NK-92 treated with Interleukin-12 subunit alpha and Interleukin-12 subunit beta, amount 100 ng/mL, for 24 hours (cell line): ENCODE results near the gene SPECC1L.

Source experiments
- DNase-seq: peaks from one replicate; lab custom pipeline; 2025; lab: John Stamatoyannopoulos, UW

Gene SPECC1L

DNA sequence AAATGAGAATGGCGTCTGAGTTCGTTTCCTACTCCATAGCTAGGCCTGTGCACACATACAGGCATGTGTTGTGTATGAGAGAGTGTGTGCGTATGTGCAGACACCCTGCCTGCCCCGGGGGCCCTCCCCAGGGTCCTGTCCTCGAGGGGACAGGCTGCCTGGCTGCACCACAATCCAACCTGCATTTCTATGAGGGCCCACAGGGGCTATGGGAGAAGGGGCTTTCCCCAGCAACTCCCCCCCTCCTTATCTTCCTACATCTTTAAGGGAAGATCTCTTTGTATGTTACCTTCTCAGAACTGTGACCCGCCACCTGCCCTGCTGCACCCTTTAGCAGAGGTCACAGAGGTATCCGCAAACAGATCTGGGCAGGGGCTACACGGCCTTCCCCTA lies 171.7 kb downstream of the SPECC1L start:
- DNase-seq, result no peak

GRCh38 chr22:24443668-24444067 lies 173.0 kb downstream of the SPECC1L start:
- DNase-seq, result no peak

DNA sequence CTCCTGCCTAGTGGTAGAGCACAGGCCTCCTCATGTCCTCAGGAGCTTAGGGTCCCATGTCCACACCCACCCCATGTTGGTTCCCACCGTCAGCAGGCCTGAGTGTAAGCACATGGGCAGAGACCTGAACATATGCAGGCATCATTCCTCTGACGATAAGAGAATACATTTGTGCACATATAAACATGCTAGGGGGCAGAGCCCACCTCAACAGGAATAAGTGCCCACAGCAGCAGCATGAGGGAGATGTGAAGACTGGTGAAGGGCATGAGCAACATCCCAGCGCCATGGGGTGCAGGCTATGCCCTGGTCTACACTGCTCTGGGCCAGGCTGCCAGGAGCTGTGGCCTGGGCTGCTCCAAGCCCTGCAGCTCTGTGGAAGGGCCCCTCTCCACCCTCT lies 173.6 kb downstream of the SPECC1L start:
- no peak for DNase-seq

DNA sequence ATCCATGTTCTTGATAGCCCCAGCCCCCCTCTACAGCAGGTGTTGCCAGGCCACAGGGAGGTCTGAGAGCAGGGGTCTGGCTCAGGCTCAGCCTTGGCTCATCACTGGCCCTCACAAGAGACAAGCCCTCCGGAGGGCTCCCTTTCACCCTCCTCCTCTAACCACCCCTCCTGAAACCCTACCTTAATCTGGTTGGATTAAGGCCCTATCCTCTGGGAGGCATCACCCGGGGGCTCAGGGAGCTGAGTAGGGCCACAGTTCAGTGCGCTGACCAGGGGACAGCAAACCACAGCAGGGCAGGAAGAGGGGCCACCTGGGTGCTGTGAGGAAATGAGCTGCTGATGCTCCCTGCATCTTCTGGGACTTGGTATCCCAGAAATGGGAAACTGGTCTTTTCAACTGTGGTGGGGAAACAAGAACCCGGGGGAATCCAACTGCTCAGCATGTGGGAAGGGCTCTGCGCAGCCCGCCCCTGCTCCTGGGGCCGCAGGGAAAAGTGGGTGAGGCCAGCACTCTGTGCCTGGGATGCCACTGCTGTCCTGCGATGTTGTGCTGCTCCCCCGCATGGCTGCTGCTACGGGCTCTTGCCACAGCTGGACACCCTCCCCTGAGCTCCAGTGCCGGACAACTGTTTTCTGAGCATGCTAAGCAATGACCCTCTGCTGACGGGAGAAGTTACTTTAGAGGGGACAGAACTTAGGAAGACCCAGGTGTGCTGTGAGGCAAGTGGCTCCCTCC lies 174.3 kb downstream of the SPECC1L start:
- DNase-seq, result no peak

DNA sequence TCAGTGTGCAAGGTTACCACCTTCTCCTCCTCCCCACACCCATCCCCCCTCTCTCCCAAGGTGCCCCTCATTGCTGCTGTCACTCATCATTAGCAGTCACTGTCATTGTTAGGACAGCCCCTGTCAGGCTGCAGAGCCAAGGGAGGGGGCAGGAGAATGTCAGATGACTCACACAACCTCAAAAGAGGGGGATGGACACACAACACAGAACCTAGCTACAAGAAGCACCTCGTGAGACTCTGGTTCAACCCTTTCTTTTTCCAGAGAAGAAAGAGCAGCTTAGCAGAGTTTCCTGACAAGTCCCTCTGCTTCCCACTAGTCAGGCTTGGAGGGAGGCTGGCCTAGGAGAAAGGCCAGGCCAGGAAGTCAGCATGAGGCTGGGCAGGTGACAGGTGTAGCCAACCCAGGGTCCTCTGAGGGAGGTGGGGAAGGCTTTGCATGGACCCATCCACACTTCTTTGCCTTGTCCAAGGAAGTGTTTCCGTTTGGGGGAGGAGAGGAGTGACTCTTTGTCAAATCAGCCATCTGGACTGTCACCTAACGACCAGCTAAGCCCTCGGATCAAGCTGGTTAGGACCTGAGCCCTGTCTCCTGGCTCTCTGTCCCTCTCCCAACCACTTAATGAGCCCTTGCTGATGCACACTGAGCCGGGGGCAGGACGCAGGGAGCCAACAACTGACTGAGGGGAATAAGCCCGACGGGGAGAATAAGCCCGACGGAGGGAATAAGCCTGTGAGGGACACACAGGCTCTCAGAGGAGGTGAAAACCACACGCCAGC lies 175.0 kb downstream of the SPECC1L start:
- DNase-seq, result peak; percentile 41

DNA sequence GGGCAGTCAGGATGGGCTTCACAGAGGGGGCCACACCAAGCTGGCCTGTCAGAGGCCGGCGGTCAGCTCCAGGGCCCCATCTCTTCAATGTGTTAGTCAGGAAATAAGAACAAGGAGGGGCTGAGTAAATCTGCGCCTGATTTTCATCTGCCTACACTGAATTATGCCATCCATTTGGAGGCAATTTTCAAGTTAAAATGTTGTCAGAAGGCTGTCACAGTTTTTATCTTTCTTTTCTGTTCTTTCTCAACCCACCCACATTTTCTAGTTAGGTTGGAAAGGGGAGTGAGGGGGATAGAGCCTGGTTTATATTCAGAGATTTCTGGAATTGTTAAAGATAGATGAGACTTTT lies 175.6 kb downstream of the SPECC1L start:
- no peak for DNase-seq

DNA sequence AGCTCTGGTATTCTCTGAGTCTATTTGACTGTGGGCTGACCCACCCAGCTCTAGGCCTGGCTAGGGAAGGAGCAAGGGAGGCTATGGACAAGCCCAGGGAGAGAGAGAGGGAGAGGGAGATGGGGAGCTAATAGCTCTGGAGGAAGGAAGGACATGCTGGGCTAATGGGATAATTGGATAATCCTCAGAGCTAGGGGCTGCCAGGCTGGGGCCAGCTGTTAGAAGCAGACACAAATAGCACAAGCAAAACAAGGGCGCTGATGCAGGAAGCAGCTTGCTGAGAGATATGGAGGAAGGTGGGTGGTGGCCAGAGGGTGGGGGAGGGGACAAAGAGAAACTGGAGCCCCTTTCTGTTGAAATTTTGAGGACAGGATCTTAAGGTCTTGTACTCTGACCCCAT lies 180.0 kb downstream of the SPECC1L start:
- DNase-seq, result no peak

- DNase-seq, result no peak
These were observed 180.5 kb downstream of the SPECC1L start for GRCh38 chr22:24451162-24451561.

DNA sequence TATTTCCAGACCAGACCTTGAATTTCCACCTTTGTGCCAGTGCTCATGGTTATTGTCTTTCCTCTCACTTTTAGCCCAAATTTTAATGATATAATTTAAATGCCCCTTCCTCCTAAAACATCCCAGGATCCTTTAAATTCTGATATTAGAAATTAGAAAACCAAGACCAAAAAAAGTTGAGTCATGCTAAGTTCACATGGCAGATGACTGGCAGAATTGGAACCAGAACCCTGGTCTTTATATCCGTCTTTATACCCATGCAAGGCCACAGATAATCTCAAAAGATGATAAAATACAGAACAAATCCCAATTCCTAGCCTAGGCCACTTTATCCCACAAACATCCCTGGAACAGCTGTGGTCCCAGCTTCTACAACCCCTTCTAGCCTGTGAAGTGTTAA lies 183.2 kb downstream of the SPECC1L start:
- DNase-seq, result no peak

- DNase-seq, result no peak
These were observed 184.4 kb downstream of the SPECC1L start for GRCh38 chr22:24455039-24455438.

DNA sequence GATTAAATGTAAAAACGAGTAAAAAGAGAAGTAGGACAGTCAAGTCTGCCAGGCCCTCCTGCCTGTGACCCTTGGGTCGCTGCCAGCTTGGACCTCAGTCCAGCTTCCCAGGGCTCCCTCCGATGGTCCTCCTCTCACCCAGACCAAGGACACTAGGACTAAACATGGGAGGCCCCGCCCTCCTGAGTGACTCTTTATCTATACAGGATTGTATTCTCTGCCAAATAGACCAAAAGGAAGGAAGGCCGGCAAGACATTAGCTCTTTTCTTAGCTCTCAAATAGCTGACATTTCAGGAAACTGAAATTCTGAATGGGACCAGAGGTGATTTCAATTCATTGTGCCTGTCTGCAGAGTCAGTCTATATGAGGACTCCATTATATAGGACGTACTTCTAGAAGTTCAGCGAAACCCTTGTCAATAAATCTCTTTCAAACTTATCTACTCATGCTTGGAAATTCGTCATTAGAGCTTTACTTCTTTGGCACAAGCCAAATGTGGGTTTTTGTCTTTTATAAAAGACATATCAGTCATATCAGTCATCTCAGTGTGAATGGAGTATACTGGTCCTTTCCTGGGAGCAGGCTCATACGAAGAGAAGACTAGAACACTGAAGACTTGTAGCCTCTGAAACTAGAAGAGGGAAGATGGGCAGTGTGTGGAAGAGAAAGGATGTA lies 185.3 kb downstream of the SPECC1L start:
- no peak for DNase-seq

DNA sequence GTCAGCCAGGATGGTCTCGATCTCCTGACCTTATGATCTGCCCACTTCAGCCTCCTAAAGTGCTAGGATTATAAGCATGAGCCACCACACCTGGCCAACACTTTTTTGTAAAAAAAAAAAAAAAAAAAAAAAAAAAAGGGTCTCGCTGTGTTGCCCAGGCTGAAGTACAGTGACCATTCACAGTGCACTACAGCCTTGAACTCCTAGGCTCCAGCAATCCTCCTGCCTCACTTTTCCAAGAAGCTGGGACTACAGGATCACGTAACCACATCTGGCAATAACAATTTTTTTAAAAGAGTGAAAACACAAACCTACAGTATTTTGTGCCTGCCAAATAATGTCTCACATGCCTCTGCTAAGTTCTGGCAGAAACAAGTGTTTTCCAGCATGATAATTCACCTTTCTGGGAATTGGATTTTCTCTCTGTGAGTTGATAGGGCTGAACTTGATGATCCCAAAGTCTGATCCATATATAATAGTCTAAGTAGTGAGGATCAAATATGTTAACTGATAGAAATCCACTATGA lies 187.3 kb downstream of the SPECC1L start:
- DNase-seq, result no peak

DNA sequence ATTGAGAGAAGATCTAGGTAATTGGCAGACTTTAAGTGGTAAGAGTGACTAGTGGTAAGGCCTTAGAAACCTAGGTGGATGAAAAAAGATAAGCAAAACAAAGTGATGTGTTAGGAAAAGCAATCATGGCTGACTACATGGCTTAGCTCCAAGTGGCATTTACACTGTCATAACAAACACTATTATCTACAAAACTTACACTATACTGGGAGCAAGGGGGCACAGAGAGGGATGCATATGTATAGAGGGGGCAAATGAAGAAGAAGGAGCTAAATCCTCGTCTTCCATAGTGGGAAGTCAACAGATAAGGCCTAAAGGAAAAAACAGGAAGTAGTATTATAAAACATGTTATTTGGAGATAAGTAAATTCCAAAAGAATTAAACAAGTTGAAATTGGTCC lies 189.3 kb downstream of the SPECC1L start:
- DNase-seq, result no peak

DNA sequence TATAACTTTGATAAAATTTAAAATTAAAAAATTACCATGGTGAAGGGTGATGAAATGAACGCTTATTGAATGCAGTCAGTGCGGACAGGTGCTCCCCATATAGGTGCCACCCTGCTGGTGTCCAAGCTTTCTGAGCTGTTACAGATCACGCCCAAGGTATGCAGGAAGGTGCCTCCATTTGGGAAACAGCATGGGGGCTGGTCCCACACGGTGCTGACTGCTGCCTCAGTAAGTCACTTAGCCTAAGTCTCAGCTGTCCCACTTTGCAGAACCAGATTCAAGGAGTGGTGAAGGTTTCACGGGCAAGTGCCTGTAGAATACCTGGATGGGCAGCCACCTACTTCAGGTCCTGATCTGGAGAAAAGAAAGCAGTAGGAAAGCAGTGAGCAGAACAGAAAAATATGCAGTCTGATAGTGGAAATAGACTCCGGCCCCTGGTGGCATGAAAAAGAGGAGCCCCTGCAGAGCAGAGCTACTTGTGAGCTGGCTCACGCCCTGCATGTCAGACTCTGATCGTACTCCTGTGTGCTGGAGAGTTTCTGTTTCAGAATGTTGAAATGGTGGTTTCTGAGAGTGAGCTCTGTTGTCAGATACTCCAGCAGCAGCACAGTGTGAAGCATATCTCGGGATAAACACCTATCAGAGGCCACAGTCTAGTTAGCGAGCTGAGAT lies 189.9 kb downstream of the SPECC1L start:
- DNase-seq, result no peak

GRCh38 chr22:24463071-24463760 lies 192.6 kb downstream of the SPECC1L start:
- no peak for DNase-seq

DNA sequence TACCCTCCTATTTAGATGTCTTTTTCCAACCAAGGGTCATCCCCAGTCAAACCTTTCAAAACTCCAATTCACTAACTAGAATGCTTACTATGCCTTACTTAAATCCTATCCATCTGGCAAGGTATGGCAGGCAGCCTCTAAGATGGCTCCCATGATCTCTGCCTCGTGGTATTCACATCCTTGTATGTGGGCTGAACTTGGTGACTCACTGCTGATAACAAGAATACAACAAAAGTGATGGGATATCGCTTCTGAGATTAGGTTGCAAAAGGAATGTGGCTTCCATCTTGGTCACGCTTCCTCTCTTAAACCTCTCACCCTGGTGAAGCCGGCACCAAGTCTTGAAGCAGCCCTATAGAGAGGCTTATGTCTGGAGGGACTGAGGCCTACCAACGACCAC lies 194.9 kb downstream of the SPECC1L start:
- DNase-seq, result no peak

GRCh38 chr22:24465975-24466374 lies 195.3 kb downstream of the SPECC1L start:
- DNase-seq, result no peak

DNA sequence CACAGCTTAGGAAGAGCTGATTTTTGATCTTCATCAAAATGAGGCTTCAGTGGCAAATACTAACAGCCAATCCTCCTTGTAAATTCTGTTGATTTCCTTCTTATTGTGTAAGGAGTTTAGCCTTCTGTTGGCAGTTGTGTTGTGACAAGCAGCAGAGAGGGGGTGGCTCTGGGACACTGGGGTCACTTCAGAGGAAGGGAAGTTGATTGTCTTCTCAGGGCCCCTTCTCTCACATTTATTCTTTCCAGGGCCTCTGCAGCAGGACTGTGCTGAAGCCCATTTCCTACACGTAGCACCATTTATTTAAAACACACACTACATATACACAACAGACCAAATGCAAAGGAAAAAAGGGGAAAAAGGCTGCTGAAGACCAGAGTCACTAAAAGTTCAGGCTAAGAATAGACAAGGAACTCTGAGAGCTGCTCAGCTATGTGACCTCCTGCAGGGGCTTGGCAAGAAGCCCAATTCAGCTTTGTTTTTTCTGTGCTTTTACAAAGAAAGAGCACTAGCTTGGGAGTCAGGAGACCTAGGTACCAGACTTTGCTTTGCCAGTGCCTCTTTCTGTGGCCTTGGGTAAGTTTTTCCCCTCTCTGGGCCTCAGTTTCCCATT lies 196.2 kb downstream of the SPECC1L start:
- DNase-seq, result no peak

DNA sequence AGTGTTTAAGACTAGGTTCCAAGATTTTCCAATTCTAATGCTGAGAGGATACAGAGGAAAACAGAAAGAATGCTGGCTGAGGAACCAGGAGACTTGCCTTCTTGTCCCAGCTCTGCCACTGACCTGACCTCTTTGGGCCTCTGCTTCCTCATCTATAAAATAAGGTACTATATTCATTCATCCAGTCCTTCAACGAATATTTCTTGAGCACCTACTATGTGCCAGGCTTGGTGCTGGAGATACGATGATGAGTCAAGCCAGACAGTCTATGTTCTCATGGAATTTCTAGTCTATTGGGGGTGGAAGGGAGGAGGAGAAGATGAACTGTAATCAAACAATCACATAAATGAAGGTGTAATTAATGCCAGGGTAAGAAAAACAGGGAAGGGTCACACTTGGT lies 196.7 kb downstream of the SPECC1L start:
- no peak for DNase-seq
